Osteocyte (in vitro differentiated cells): ENCODE results near the gene ADAMTS20. TPM values are rescaled to one million over a fixed set of nuclear protein-coding genes. Genes with fewer than 3 reads are reported as not detected.

Experiments used
- DNase-seq: peaks from one replicate; pipeline ENCODE4 v3.0.0; 2021; ENCODE audit warnings: mixed read lengths; ENCODE audit not compliant: unreplicated experiment; ENCODE audit errors: extremely low spot score
- H3K27ac Mint-ChIP-seq: one replicate; pipeline ENCODE4 v1.8.0; 2021; ENCODE audit warnings: mild to moderate bottlenecking, mixed read lengths; ENCODE audit not compliant: unreplicated experiment
- H3K27me3 Mint-ChIP-seq: one replicate; pipeline ENCODE4 v1.8.0; 2021; ENCODE audit warnings: mixed read lengths; ENCODE audit not compliant: unreplicated experiment
- H3K36me3 Mint-ChIP-seq: one replicate; pipeline ENCODE4 v1.8.0; 2021; ENCODE audit warnings: mixed read lengths; ENCODE audit not compliant: unreplicated experiment
- H3K4me1 Mint-ChIP-seq: one replicate; pipeline ENCODE4 v1.8.0; 2021; ENCODE audit warnings: mixed read lengths; ENCODE audit not compliant: unreplicated experiment
- H3K4me3 Mint-ChIP-seq: one replicate; pipeline ENCODE4 v1.8.0; 2021; ENCODE audit warnings: mild to moderate bottlenecking, moderate library complexity, mixed read lengths; ENCODE audit not compliant: unreplicated experiment
- H3K9me3 Mint-ChIP-seq: one replicate; pipeline ENCODE4 v1.8.0; 2021; ENCODE audit warnings: mixed read lengths; ENCODE audit not compliant: unreplicated experiment
- total RNA-seq: library from RNA; stranded (reverse); gene quantifications from 2 replicates; pipeline ENCODE4 v1.2.1, GENCODE V29; 2021
- TF ChIP-seq, protein P1 (sequence below): fragments of 200-600 bp; sonication (generic); IDR thresholded peaks from 2 replicates; pipeline ENCODE4 v1.5.0; 2021; ENCODE audit warnings: antibody characterized with exemption, mild to moderate bottlenecking, moderate library complexity

Gene ADAMTS20
- total RNA-seq, 1 donor from 2014 or later: not detected

GRCh38 chr12:43577381-43577780, 25.4 kb upstream of the ADAMTS20 start:
- H3K4me3 Mint-ChIP-seq: no peak overlapping the region
- no peaks in the 10 kb centered on the region for H3K36me3 Mint-ChIP-seq
- peaks cover 4% of the 10 kb centered on the region for H3K27me3 Mint-ChIP-seq
- peaks cover 10% of the 10 kb centered on the region for H3K4me1 Mint-ChIP-seq
- no peak overlapping the region for H3K27ac Mint-ChIP-seq
- TF ChIP-seq, protein P1, sequence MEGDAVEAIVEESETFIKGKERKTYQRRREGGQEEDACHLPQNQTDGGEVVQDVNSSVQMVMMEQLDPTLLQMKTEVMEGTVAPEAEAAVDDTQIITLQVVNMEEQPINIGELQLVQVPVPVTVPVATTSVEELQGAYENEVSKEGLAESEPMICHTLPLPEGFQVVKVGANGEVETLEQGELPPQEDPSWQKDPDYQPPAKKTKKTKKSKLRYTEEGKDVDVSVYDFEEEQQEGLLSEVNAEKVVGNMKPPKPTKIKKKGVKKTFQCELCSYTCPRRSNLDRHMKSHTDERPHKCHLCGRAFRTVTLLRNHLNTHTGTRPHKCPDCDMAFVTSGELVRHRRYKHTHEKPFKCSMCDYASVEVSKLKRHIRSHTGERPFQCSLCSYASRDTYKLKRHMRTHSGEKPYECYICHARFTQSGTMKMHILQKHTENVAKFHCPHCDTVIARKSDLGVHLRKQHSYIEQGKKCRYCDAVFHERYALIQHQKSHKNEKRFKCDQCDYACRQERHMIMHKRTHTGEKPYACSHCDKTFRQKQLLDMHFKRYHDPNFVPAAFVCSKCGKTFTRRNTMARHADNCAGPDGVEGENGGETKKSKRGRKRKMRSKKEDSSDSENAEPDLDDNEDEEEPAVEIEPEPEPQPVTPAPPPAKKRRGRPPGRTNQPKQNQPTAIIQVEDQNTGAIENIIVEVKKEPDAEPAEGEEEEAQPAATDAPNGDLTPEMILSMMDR: no peak
- no peak for DNase-seq
- peaks cover 5% of the 10 kb centered on the region for H3K9me3 Mint-ChIP-seq

- DNase-seq: no peak
- H3K9me3 Mint-ChIP-seq: peaks cover 9% of the 10 kb centered on the region
- peaks cover 2% of the 10 kb centered on the region for H3K27me3 Mint-ChIP-seq
- no peak overlapping the region for H3K27ac Mint-ChIP-seq
- peaks cover 10% of the 10 kb centered on the region for H3K4me1 Mint-ChIP-seq
- no peaks in the 10 kb centered on the region for H3K36me3 Mint-ChIP-seq
- H3K4me3 Mint-ChIP-seq: no peak overlapping the region
- TF ChIP-seq, protein P1: no peak
These were observed 24.2 kb upstream of the ADAMTS20 start for GRCh38 chr12:43576162-43576561.

- Mint-ChIP-seq H3K4me3 (no peak overlapping the region), H3K4me1 (no peaks in the 10 kb centered on the region), H3K36me3 (no peaks in the 10 kb centered on the region), H3K27ac (no peak overlapping the region), H3K27me3 (peaks cover under 1% of the 10 kb centered on the region), H3K9me3 (peaks cover 9% of the 10 kb centered on the region)
- no peak for DNase-seq
- TF ChIP-seq, protein P1: no peak
These were observed 19.9 kb upstream of the ADAMTS20 start for GRCh38 chr12:43571885-43572284.

DNA sequence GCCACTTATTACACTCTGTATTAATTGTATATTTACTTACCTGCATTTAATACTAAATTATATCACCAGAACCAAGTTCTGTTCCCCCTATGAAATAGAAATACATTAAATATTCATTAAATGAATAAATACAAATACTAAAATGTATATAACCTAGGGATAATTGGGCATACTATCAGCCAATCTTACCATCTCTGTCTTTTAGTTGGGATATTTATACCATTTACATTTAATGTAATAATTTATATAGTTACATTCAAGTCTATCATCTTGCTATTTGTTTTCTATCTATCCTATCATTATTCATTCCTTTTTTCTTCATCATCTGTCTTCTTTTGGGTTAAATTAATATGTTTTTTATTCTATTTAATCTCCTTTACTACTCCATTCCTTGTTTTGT, 4.1 kb upstream of the ADAMTS20 start:
- Mint-ChIP-seq H3K27ac (no peak overlapping the region), H3K27me3 (peaks cover 24% of the 10 kb centered on the region), H3K9me3 (peaks cover 34% of the 10 kb centered on the region), H3K4me1 (peaks cover 10% of the 10 kb centered on the region), H3K36me3 (no peaks in the 10 kb centered on the region), H3K4me3 (no peak overlapping the region)
- TF ChIP-seq, protein P1: no peak
- DNase-seq: no peak

GRCh38 chr12:43551279-43551970, 578 bp downstream of the ADAMTS20 start:
- Mint-ChIP-seq H3K27ac (no peak overlapping the region), H3K36me3 (no peaks in the 10 kb centered on the region), H3K27me3 (peaks cover 47% of the 10 kb centered on the region), H3K9me3 (peaks cover 10% of the 10 kb centered on the region), H3K4me1 (peaks cover 10% of the 10 kb centered on the region), H3K4me3 (peak overlapping the region; percentile 78)
- TF ChIP-seq, protein P1: no peak
- no peak for DNase-seq
